K562 (cell line): Measurements from ENCODE around the gene TRMT112. TPM values are rescaled to one million over a fixed set of nuclear protein-coding genes. Genes with fewer than 3 reads are reported as not detected.

Experiments used
- CHAMP1 ChIP-seq: fragments of 450-650 bp; IDR thresholded peaks from 2 replicates; pipeline ENCODE4 v1.6.1; 2016; ENCODE audit warnings: mild to moderate bottlenecking
- FOXJ3 ChIP-seq: sonication (generic); formaldehyde crosslinking; IDR thresholded peaks from 2 replicates; pipeline ENCODE4 v1.4.0; 2020; ENCODE audit warnings: mild to moderate bottlenecking, missing genetic modification reagents
- LCOR ChIP-seq: sonication (generic); formaldehyde crosslinking; IDR thresholded peaks from 2 replicates; pipeline ENCODE4 v1.8.0; 2022; ENCODE audit warnings: mild to moderate bottlenecking, missing genetic modification reagents
- MGA ChIP-seq: fragments of 450-650 bp; IDR thresholded peaks from 2 replicates; pipeline ENCODE4 v1.6.1; 2016; ENCODE audit warnings: mild to moderate bottlenecking, moderate library complexity
- MYNN ChIP-seq, 2 experiments: sonication (generic); formaldehyde crosslinking in 1 of 2; IDR thresholded peaks; 2 replicates each; pipeline versions ENCODE4 v1.5.0 to v1.6.1; 2016 to 2020; ENCODE audit warnings: antibody characterized with exemption in 1 of 2, missing genetic modification reagents in 1 of 2
- NELFE ChIP-seq: IDR thresholded peaks from 2 replicates; pipeline ENCODE4 v1.6.1; 2011; ENCODE audit warnings: mild to moderate bottlenecking; ENCODE audit not compliant: insufficient read depth, insufficient read length
- NFIC ChIP-seq: fragments of 450-650 bp; IDR thresholded peaks from 2 replicates; pipeline ENCODE4 v1.6.1; 2017; ENCODE audit warnings: mild to moderate bottlenecking, inconsistent platforms
- POLR2AphosphoS2 ChIP-seq: IDR thresholded peaks from 2 replicates; pipeline ENCODE4 v1.6.1; 2012; ENCODE audit warnings: low read length, improper control_type of control experiment
- SP1 ChIP-seq: sonication (generic); formaldehyde crosslinking; IDR thresholded peaks from 2 replicates; pipeline ENCODE4 v1.8.1; 2022; ENCODE audit warnings: mild to moderate bottlenecking, missing genetic modification reagents
- SRSF9 ChIP-seq: fragments of 200-400 bp; formaldehyde crosslinking; IDR thresholded peaks from 2 replicates; pipeline ENCODE4 v1.6.1; 2017; ENCODE audit warnings: low read depth, low read length, borderline replicate concordance
- U2AF2 ChIP-seq: fragments of 200-400 bp; formaldehyde crosslinking; optimal IDR thresholded peaks from 2 replicates; pipeline ENCODE3; 2017; ENCODE audit warnings: low read depth, mild to moderate bottlenecking, low read length
- ZC3H11A ChIP-seq: IDR thresholded peaks from 2 replicates; pipeline ENCODE4 v1.6.1; 2012; ENCODE audit warnings: low read depth, low read length, improper control_type of control experiment
- ZFX ChIP-seq: sonication (generic); formaldehyde crosslinking; IDR thresholded peaks from 2 replicates; pipeline ENCODE4 v1.8.0; 2022; ENCODE audit warnings: mild to moderate bottlenecking, missing genetic modification reagents, moderate library complexity
- ZNF217 ChIP-seq: sonication (generic); formaldehyde crosslinking; IDR thresholded peaks from 2 replicates; pipeline ENCODE4 v1.8.0; 2022; ENCODE audit warnings: mild to moderate bottlenecking, missing genetic modification reagents
- ZNF224 ChIP-seq: sonication (generic); formaldehyde crosslinking; IDR thresholded peaks from 2 replicates; pipeline ENCODE4 v1.8.0; 2022; ENCODE audit warnings: mild to moderate bottlenecking, missing genetic modification reagents
- polyA plus RNA-seq, 8 experiments: library from polyadenylated mRNA; depleted of rRNA in 4 of 8; stranded (reverse) in 5 of 8; unstranded in 3 of 8; fragments of >200 nt; fragmentation: Nextera tagmentation in 2 of 8; fragmentation: Illumina TruSeq in 1 of 8; extraction: Ambion mirVana in 2 of 8; extraction: Trizol in 1 of 8; gene quantifications; 2 replicates each; pipeline versions ENCODE4 v1.2.1 to v1.2.3, GENCODE V29; 2011 to 2014; ENCODE audit warnings: inconsistent platforms in 1 of 8, missing spikeins in 1 of 8
- total RNA-seq, 7 experiments: library from RNA; depleted of rRNA in 6 of 7; stranded (reverse); fragments of >200 nt in 6 of 7; fragmentation: Illumina TruSeq in 2 of 7; extraction: Trizol in 2 of 7; gene quantifications; 2 replicates each; pipeline versions ENCODE4 v1.2.1 to v1.2.3, GENCODE V29; 2011 to 2021; ENCODE audit warnings: low replicate concordance in 1 of 7

The TRMT112 gene
- total and polyA plus RNA-seq, 9 of the 15 experiments (the other 6 are each of a cell fraction or from before 2014, with no cell fraction given) = 162 to 444 (median 300) TPM

- peak; percentile 58 for TF ChIP-seq MGA
- no peak for TF ChIP-seq ZNF217 (CRISPR knock-in tag)
- TF ChIP-seq ZNF224 (CRISPR knock-in tag) = no peak; the same call in 1 of the 2 replicates
- no peak for TF ChIP-seq FOXJ3 (CRISPR knock-in tag)
- TF ChIP-seq POLR2AphosphoS2 = peak; percentile 97
- peak; percentile 98 for TF ChIP-seq SP1 (CRISPR knock-in tag)
- TF ChIP-seq LCOR (CRISPR knock-in tag) = peak; percentile 94
- no peak for TF ChIP-seq SRSF9
- TF ChIP-seq MYNN (IDR thresholded peaks at IDR 0.05) = 0 out of 2 replicates have a peak, but pooled peaks have one; percentile 7
- TF ChIP-seq MYNN (CRISPR knock-in tag; IDR thresholded peaks at IDR 0.05) = no peak
- peak; percentile 27; the same call in 1 of the 2 replicates for TF ChIP-seq NFIC
- TF ChIP-seq CHAMP1 = no peak
- no peak for TF ChIP-seq U2AF2
- peak; percentile 90 for TF ChIP-seq ZFX (CRISPR knock-in tag)
- TF ChIP-seq ZC3H11A = peak; percentile 15; the same call in 1 of the 2 replicates
- TF ChIP-seq NELFE = no peak
Measured at GRCh38 chr11:64269540-64270220, 47.7 kb downstream of the TRMT112 start (continued).
